HepG2 (cell line): Measurements from ENCODE around the gene TIMP4. TPM values are rescaled to one million over a fixed set of nuclear protein-coding genes. Genes with fewer than 3 reads are reported as not detected.

Experiments used
- ATAC-seq: fragments of 200-7000 bp; cut with Tn5 transposase; 3 replicates; pipeline ENCODE4 v1.9.1; 2020; ENCODE audit warnings: mild to moderate bottlenecking, moderate library complexity
- BruUV-seq: library from RNA; stranded (reverse); fragments of 400-500 nt; replicated peaks from 2 replicates; lab custom pipeline; 2021; lab: Mats Ljungman, UMichigan
- CTCF ChIA-PET: fragments of 300-600 bp; formaldehyde crosslinking; extraction: SDS; loops from one replicate; lab custom pipeline; 2021; ENCODE audit warnings: low total read pairs, inconsistent platforms, low intra/inter-chr PET ratio; lab: Yijun Ruan, JAX
- POLR2A ChIA-PET: fragments of 350-600 bp; sonication (Branson Sonifier 250); formaldehyde crosslinking; loops from one replicate; lab custom pipeline; 2020; ENCODE audit warnings: antibody characterized with exemption, inconsistent platforms; lab: Yijun Ruan, JAX
- DNase-seq: peaks from one replicate; pipeline ENCODE4 v3.0.0-alpha.2; 2015; ENCODE audit warnings: low spot score
- FAIRE-seq: peaks from 3 replicates; lab custom pipeline; 2011; peaks lifted over from hg19 to GRCh38; lab: Jason Lieb, UNC
- H2AFZ ChIP-seq: one replicate; pipeline ENCODE4 v1.6.1; 2011; ENCODE audit warnings: low read length, inconsistent platforms
- H3K27ac ChIP-seq: fragments of 300-600 bp; 3 replicates; pipeline ENCODE4 v1.8.0; 2011; ENCODE audit warnings: mixed run types, mild to moderate bottlenecking, mixed read lengths, low read length, inconsistent platforms; ENCODE audit not compliant: insufficient read depth; ENCODE audit errors: extremely low read length
- H3K27me3 ChIP-seq, 2 experiments: fragments of 200-600 bp in 1 of 2; 2 replicates in 1 of 2; 3 replicates in 1 of 2; pipeline versions ENCODE4 v1.6.0 to v1.8.0; 2011; ENCODE audit warnings: low read length in 2 of 2, mild to moderate bottlenecking in 2 of 2, moderate library complexity in 2 of 2, inconsistent platforms in 1 of 2; ENCODE audit not compliant: insufficient read depth in 2 of 2, control insufficient read depth in 1 of 2
- H3K36me3 ChIP-seq, 2 experiments: fragments of 200-600 bp in 1 of 2; replicated peaks in 1 of 2; 2 replicates in 1 of 2; 3 replicates in 1 of 2; pipeline versions ENCODE4 v1.5.1 to v1.8.0; 2011; ENCODE audit warnings: low read length in 2 of 2, inconsistent platforms in 1 of 2; ENCODE audit not compliant: insufficient read depth in 2 of 2, control insufficient read depth in 1 of 2
- H3K4me1 ChIP-seq: 2 replicates; pipeline ENCODE4 v1.5.1; 2012; ENCODE audit warnings: low read length, inconsistent platforms; ENCODE audit not compliant: insufficient read depth
- H3K4me2 ChIP-seq: 2 replicates; pipeline ENCODE4 v1.6.0; 2011; ENCODE audit warnings: low read depth, low read length, inconsistent platforms
- H3K4me3 ChIP-seq, 3 experiments: fragments of 200-600 bp in 1 of 3; sonication (generic), shearing (Covaris generic) in 1 of 3; replicated peaks in 1 of 3; 2 replicates each; pipeline ENCODE4 v1.5.1; 2011 to 2016; ENCODE audit warnings: low read length in 3 of 3, inconsistent platforms in 2 of 3, low read depth in 2 of 3, mild to moderate bottlenecking in 2 of 3, control low read depth in 1 of 3, mixed read lengths in 1 of 3; ENCODE audit not compliant: insufficient read depth in 1 of 3
- H3K79me2 ChIP-seq: one replicate; pipeline ENCODE4 v1.6.1; 2011; ENCODE audit warnings: low read length, inconsistent platforms; ENCODE audit not compliant: insufficient read depth
- H3K9ac ChIP-seq: 2 replicates; pipeline ENCODE4 v1.6.0; 2011; ENCODE audit warnings: mild to moderate bottlenecking, low read depth, low read length, inconsistent platforms; ENCODE audit not compliant: insufficient read depth
- H3K9me3 ChIP-seq: 2 replicates; pipeline ENCODE4 v1.5.1; 2012; ENCODE audit warnings: mild to moderate bottlenecking, low read length
- H4K20me1 ChIP-seq: 2 replicates; pipeline ENCODE4 v1.6.0; 2011; ENCODE audit warnings: inconsistent platforms, mild to moderate bottlenecking, low read length, moderate library complexity; ENCODE audit not compliant: insufficient read depth
- AHDC1 ChIP-seq: sonication (generic); formaldehyde crosslinking; IDR thresholded peaks from 2 replicates; pipeline ENCODE4 v1.5.1; 2020; ENCODE audit warnings: mild to moderate bottlenecking, missing genetic modification reagents, borderline replicate concordance
- ARNTL ChIP-seq: sonication (generic); formaldehyde crosslinking; IDR thresholded peaks from 2 replicates; pipeline ENCODE4 v1.4.0; 2020; ENCODE audit warnings: mild to moderate bottlenecking, missing genetic modification reagents
- ELF1 ChIP-seq: sonication (generic); formaldehyde crosslinking; IDR thresholded peaks from 2 replicates; pipeline ENCODE4 v1.4.0; 2020; ENCODE audit warnings: missing genetic modification reagents
- NFRKB ChIP-seq: fragments of 450-650 bp; IDR thresholded peaks from 2 replicates; pipeline ENCODE4 v1.6.1; 2017
- PRDM10 ChIP-seq: sonication (generic); formaldehyde crosslinking; IDR thresholded peaks from 2 replicates; pipeline ENCODE4 v1.4.0; 2020; ENCODE audit warnings: low read depth, missing genetic modification reagents
- REST ChIP-seq, 2 experiments: IDR thresholded peaks; 2 replicates each; pipeline ENCODE4 v1.6.1; 2011 to 2012; ENCODE audit warnings: low read length in 2 of 2, borderline replicate concordance in 1 of 2, low read depth in 1 of 2, mild to moderate bottlenecking in 1 of 2, moderate library complexity in 1 of 2
- ZFP1 ChIP-seq: IDR thresholded peaks from 2 replicates; pipeline ENCODE4 v1.6.1; 2016
- ZNF224 ChIP-seq: sonication (generic); formaldehyde crosslinking; IDR thresholded peaks from 2 replicates; pipeline ENCODE4 v1.5.0; 2020; ENCODE audit warnings: mild to moderate bottlenecking, missing genetic modification reagents
- ZNF503 ChIP-seq: sonication (generic); formaldehyde crosslinking; IDR thresholded peaks from 2 replicates; pipeline ENCODE4 v1.4.0; 2020; ENCODE audit warnings: missing genetic modification reagents
- ZNF670 ChIP-seq: sonication (generic); formaldehyde crosslinking; IDR thresholded peaks from 2 replicates; pipeline ENCODE4 v1.8.0; 2022; ENCODE audit warnings: mild to moderate bottlenecking, missing genetic modification reagents, borderline replicate concordance
- WGBS: methylation state at CpG from one replicate; pipeline ENCODE4 v1.1.6; 2017; ENCODE audit warnings: low lambda C conversion rate; 5-methylcytosine and 5-hydroxymethylcytosine counted together
- in situ Hi-C: cut with HindIII; loops from 2 replicates; pipeline ENCODE4 v1.10.0; 2017; ENCODE audit warnings: low pct_unique_long_range_greater_than_20kb; ENCODE audit not compliant: extremely low pct_ligation_motif_present
- intact Hi-C: fragments of 100-400 bp; cut with micrococcal nuclease; formaldehyde crosslinking; loops from one replicate; pipeline ENCODE4 v1.10.0; 2022; ENCODE audit not compliant: unreplicated experiment
- polyA plus RNA-seq, 8 experiments: library from polyadenylated mRNA; depleted of rRNA in 3 of 8; stranded (reverse) in 7 of 8; unstranded in 1 of 8; fragments of >200 nt; fragmentation: Illumina TruSeq in 4 of 8; extraction: Trizol in 4 of 8; gene quantifications; 2 replicates each; pipeline versions ENCODE4 v1.2.1 to v1.2.3, GENCODE V29; 2011 to 2016; ENCODE audit warnings: low read depth in 4 of 8, missing spikeins in 1 of 8, mixed read lengths in 1 of 8; ENCODE audit not compliant: insufficient read depth in 1 of 8
- total RNA-seq, 5 experiments: library from RNA; depleted of rRNA; stranded (reverse); fragments of >200 nt; fragmentation: Illumina TruSeq; extraction: Trizol; gene quantifications; 2 replicates each; pipeline ENCODE4 v1.2.3, GENCODE V29; 2016; ENCODE audit warnings: low read depth in 1 of 5

TIMP4 gene
- total and polyA plus RNA-seq, 2 of the 13 experiments (the other 11 are each of a cell fraction or from before 2014, with no cell fraction given) = 0.05 to 0.07 TPM

- DNase-seq (no peak), ATAC-seq (no peak), FAIRE-seq (no peak)
- ChIA-PET CTCF (no interaction called here), POLR2A (no interaction called here)
- Histone ChIP-seq H3K4me2 (no peak overlapping the region), H3K4me1 (no peaks in the 10 kb centered on the region), H3K9ac (no peak overlapping the region), H4K20me1 (no peaks in the 10 kb centered on the region), H3K27ac (no peak overlapping the region), H2AFZ (no peak overlapping the region), H3K9me3 (no peaks in the 10 kb centered on the region), H3K4me3 (no peak overlapping the region), H3K36me3 (no peaks in the 10 kb centered on the region), H3K27me3 (no peaks in the 10 kb centered on the region; a peak in 1 of 5 replicates), H3K79me2 (no peaks in the 10 kb centered on the region)
- in situ Hi-C loops (no loop called here), intact Hi-C loops (no loop called here)
- no TSS peak for BruUV-seq
- 8% methylated on average over 1 of the region's 1 CpG for WGBS
- TF ChIP-seq ARNTL (CRISPR knock-in tag) = no peak
- TF ChIP-seq ZFP1 (CRISPR knock-in tag) = no peak
- TF ChIP-seq PRDM10 = no peak
- no peak for TF ChIP-seq ZNF503 (CRISPR knock-in tag)
- TF ChIP-seq ELF1 (CRISPR knock-in tag) = no peak
- no peak for TF ChIP-seq REST (IDR thresholded peaks at IDR 0.05; ENCODE audit: borderline replicate concordance in 1 of 2, low read depth in 1 of 2, low read length in 2 of 2)
- no peak for TF ChIP-seq ZNF224 (CRISPR knock-in tag)
- no peak for TF ChIP-seq NFRKB
- no peak for TF ChIP-seq AHDC1 (CRISPR knock-in tag)
- TF ChIP-seq ZNF670 = no peak
Observed at GRCh38 chr3:12141350-12141749, 17.4 kb downstream of the TIMP4 start.
